ENCODE measurements around the gene CTNNA3.

The CTNNA3 gene

GRCh38 chr10:66852811-66853210 is 843.2 kb downstream of the CTNNA3 start:
- Histone ChIP-seq H3K4me1 (ENCODE audit: control insufficient read depth, low read length) (no peaks in the 10 kb centered on the region), H3K9me2 (replicated peaks; ENCODE audit: control insufficient read depth, low read length) (no peaks in the 10 kb centered on the region), H3F3A (ENCODE audit: control insufficient read depth, insufficient read depth) (no peaks in the 10 kb centered on the region), H3K79me2 (ENCODE audit: control insufficient read depth, low read length) (no peaks in the 10 kb centered on the region), H4K20me1 (ENCODE audit: control insufficient read depth, insufficient read depth, low read depth, low read length) (no peaks in the 10 kb centered on the region), H3K27ac (ENCODE audit: low read depth, low read length) (no peak overlapping the region), H3K4me3 (ENCODE audit: low read length) (no peak overlapping the region), H3K9me3 (ENCODE audit: control insufficient read depth, insufficient read depth, low read length) (no peaks in the 10 kb centered on the region), H3K27me3 (ENCODE audit: control insufficient read depth, low read length) (no peaks in the 10 kb centered on the region), H3K4me2 (ENCODE audit: low read length) (no peak overlapping the region), H3K36me3 (ENCODE audit: control insufficient read depth, low read length) (no peaks in the 10 kb centered on the region)
- no peak for TF ChIP-seq CTCF (IDR thresholded peaks at IDR 0.05; ENCODE audit: low read depth, low read length, poor library complexity, severe bottlenecking)
- TF ChIP-seq EZH2phosphoT487 (IDR thresholded peaks at IDR 0.05; ENCODE audit: borderline replicate concordance, low read length): no peak

GRCh38 chr10:66848856-66849255 is 847.1 kb downstream of the CTNNA3 start:
- Histone ChIP-seq H3F3A (ENCODE audit: control insufficient read depth, insufficient read depth) (no peaks in the 10 kb centered on the region), H3K9me2 (replicated peaks; ENCODE audit: control insufficient read depth, low read length) (no peaks in the 10 kb centered on the region), H3K79me2 (ENCODE audit: control insufficient read depth, low read length) (no peaks in the 10 kb centered on the region), H3K4me2 (ENCODE audit: low read length) (no peak overlapping the region), H4K20me1 (ENCODE audit: control insufficient read depth, insufficient read depth, low read depth, low read length) (no peaks in the 10 kb centered on the region), H3K4me1 (ENCODE audit: control insufficient read depth, low read length) (no peaks in the 10 kb centered on the region), H3K27me3 (ENCODE audit: control insufficient read depth, low read length) (no peaks in the 10 kb centered on the region), H3K4me3 (ENCODE audit: low read length) (no peak overlapping the region), H3K9me3 (ENCODE audit: control insufficient read depth, insufficient read depth, low read length) (no peaks in the 10 kb centered on the region), H3K27ac (ENCODE audit: low read depth, low read length) (no peak overlapping the region), H3K36me3 (ENCODE audit: control insufficient read depth, low read length) (no peaks in the 10 kb centered on the region)
- no peak for TF ChIP-seq EZH2phosphoT487 (IDR thresholded peaks at IDR 0.05; ENCODE audit: borderline replicate concordance, low read length)
- no peak for TF ChIP-seq CTCF (IDR thresholded peaks at IDR 0.05; ENCODE audit: low read depth, low read length, poor library complexity, severe bottlenecking)

GRCh38 chr10:66844176-66844942 is 851.6 kb downstream of the CTNNA3 start:
- H3K79me2 ChIP-seq (ENCODE audit: control insufficient read depth, low read length): no peaks in the 10 kb centered on the region
- no peaks in the 10 kb centered on the region for H3F3A ChIP-seq (ENCODE audit: control insufficient read depth, insufficient read depth)
- H3K4me3 ChIP-seq (ENCODE audit: low read length): no peak overlapping the region
- no peak overlapping the region for H3K27ac ChIP-seq (ENCODE audit: low read depth, low read length)
- H3K4me2 ChIP-seq (ENCODE audit: low read length): no peak overlapping the region
- no peaks in the 10 kb centered on the region for H3K9me2 ChIP-seq (replicated peaks; ENCODE audit: control insufficient read depth, low read length)
- no peaks in the 10 kb centered on the region for H3K36me3 ChIP-seq (ENCODE audit: control insufficient read depth, low read length)
- no peaks in the 10 kb centered on the region for H3K27me3 ChIP-seq (ENCODE audit: control insufficient read depth, low read length)
- TF ChIP-seq CTCF (IDR thresholded peaks at IDR 0.05; ENCODE audit: low read depth, low read length, poor library complexity, severe bottlenecking): no peak
- no peak for TF ChIP-seq EZH2phosphoT487 (IDR thresholded peaks at IDR 0.05; ENCODE audit: borderline replicate concordance, low read length)
- H4K20me1 ChIP-seq (ENCODE audit: control insufficient read depth, insufficient read depth, low read depth, low read length): no peaks in the 10 kb centered on the region
- H3K9me3 ChIP-seq (ENCODE audit: control insufficient read depth, insufficient read depth, low read length): no peaks in the 10 kb centered on the region
- no peaks in the 10 kb centered on the region for H3K4me1 ChIP-seq (ENCODE audit: control insufficient read depth, low read length)

Measured in DOHH2 (cell line).